WTC11 (cell line): ENCODE data around the gene SAG. TPM values are rescaled to one million over a fixed set of nuclear protein-coding genes. Genes with fewer than 3 reads are reported as not detected.

Experiments
- ATAC-seq: fragments of 200-7000 bp; cut with Tn5 transposase; 2 replicates; pipeline ENCODE4 v1.10.0; 2021; ENCODE audit warnings: mild to moderate bottlenecking, moderate library complexity
- CTCF ChIA-PET: fragments of 300-600 bp; sonication (Branson Sonifier 250); formaldehyde crosslinking; loops from one replicate; lab custom pipeline; 2021; ENCODE audit warnings: antibody characterized with exemption; lab: Charles Lee
- POLR2A ChIA-PET: fragments of 350-600 bp; sonication (Branson Sonifier 250); formaldehyde crosslinking; loops from one replicate; lab custom pipeline; 2021; ENCODE audit warnings: antibody characterized with exemption; lab: Charles Lee
- DNase-seq: peaks from one replicate; pipeline ENCODE4 v3.0.0; 2021; ENCODE audit warnings: low spot score
- H3K27ac Mint-ChIP-seq: 2 replicates; pipeline ENCODE4 v1.8.0; 2021; ENCODE audit warnings: mixed read lengths
- H3K27me3 Mint-ChIP-seq: 2 replicates; pipeline ENCODE4 v1.8.0; 2021; ENCODE audit warnings: low read depth, mild to moderate bottlenecking, moderate library complexity, mixed read lengths
- H3K36me3 Mint-ChIP-seq: 2 replicates; pipeline ENCODE4 v1.8.0; 2021; ENCODE audit warnings: mixed read lengths
- H3K4me1 Mint-ChIP-seq: 2 replicates; pipeline ENCODE4 v1.8.0; 2022; ENCODE audit warnings: mixed read lengths
- H3K4me3 Mint-ChIP-seq: 2 replicates; pipeline ENCODE4 v1.8.0; 2021; ENCODE audit warnings: mild to moderate bottlenecking, moderate library complexity, mixed read lengths
- H3K9me3 Mint-ChIP-seq: 2 replicates; pipeline ENCODE4 v1.8.0; 2021; ENCODE audit warnings: mixed read lengths
- ATF1 ChIP-seq: sonication (generic); formaldehyde crosslinking; IDR thresholded peaks from 2 replicates; pipeline ENCODE4 v1.8.1; 2023; ENCODE audit warnings: mild to moderate bottlenecking, moderate library complexity, missing genetic modification reagents
- ATF2 ChIP-seq: sonication (generic); formaldehyde crosslinking; IDR thresholded peaks from 2 replicates; pipeline ENCODE4 v1.8.1; 2022; ENCODE audit warnings: low read depth, missing genetic modification reagents, borderline replicate concordance
- CREB1 ChIP-seq: sonication (generic); formaldehyde crosslinking; IDR thresholded peaks from 2 replicates; pipeline ENCODE4 v1.8.0; 2023; ENCODE audit warnings: mild to moderate bottlenecking, missing genetic modification reagents
- E2F5 ChIP-seq: sonication (generic); formaldehyde crosslinking; IDR thresholded peaks from 2 replicates; pipeline ENCODE4 v1.8.1; 2022; ENCODE audit warnings: mild to moderate bottlenecking, moderate library complexity, missing genetic modification reagents
- HMGA2 ChIP-seq: fragments of 250-450 bp; sonication (Bioruptor Pico); IDR thresholded peaks from 2 replicates; pipeline ENCODE4 v1.4.0; 2021; ENCODE audit warnings: mild to moderate bottlenecking, moderate library complexity
- HMGXB4 ChIP-seq: sonication (generic); formaldehyde crosslinking; IDR thresholded peaks from 2 replicates; pipeline ENCODE4 v1.8.1; 2023; ENCODE audit warnings: mild to moderate bottlenecking, moderate library complexity, missing genetic modification reagents
- IRF2 ChIP-seq: sonication (generic); formaldehyde crosslinking; IDR thresholded peaks from 2 replicates; pipeline ENCODE4 v1.8.0; 2022; ENCODE audit warnings: low read depth, missing genetic modification reagents, borderline replicate concordance
- MYBL2 ChIP-seq: sonication (generic); formaldehyde crosslinking; IDR thresholded peaks from 2 replicates; pipeline ENCODE4 v1.8.1; 2023; ENCODE audit warnings: mild to moderate bottlenecking, moderate library complexity, missing genetic modification reagents
- NFE2L1 ChIP-seq: sonication (generic); formaldehyde crosslinking; IDR thresholded peaks from 2 replicates; pipeline ENCODE4 v1.8.1; 2023; ENCODE audit warnings: missing genetic modification reagents
- SP1 ChIP-seq: sonication (generic); formaldehyde crosslinking; conservative IDR thresholded peaks from 2 replicates; pipeline ENCODE4 v1.8.1; 2022; ENCODE audit warnings: missing genetic modification reagents
- STAT6 ChIP-seq: sonication (generic); formaldehyde crosslinking; conservative IDR thresholded peaks from 2 replicates; pipeline ENCODE4 v1.8.1; 2023; ENCODE audit warnings: mild to moderate bottlenecking, low read depth, missing genetic modification reagents, moderate library complexity
- ZNF263 ChIP-seq: sonication (generic); formaldehyde crosslinking; IDR thresholded peaks from 2 replicates; pipeline ENCODE4 v1.8.1; 2022; ENCODE audit warnings: low read depth, mild to moderate bottlenecking, moderate library complexity, missing genetic modification reagents
- ZNF396 ChIP-seq: fragments of 250-450 bp; sonication (Bioruptor Pico); IDR thresholded peaks from 2 replicates; pipeline ENCODE4 v1.8.0; 2021; ENCODE audit warnings: mild to moderate bottlenecking, moderate library complexity, borderline replicate concordance
- ZSCAN18 ChIP-seq: fragments of 250-450 bp; sonication (Bioruptor Pico); IDR thresholded peaks from 2 replicates; pipeline ENCODE4 v2.1.2; 2022; ENCODE audit warnings: mild to moderate bottlenecking, moderate library complexity
- total RNA-seq: library from RNA; stranded (reverse); gene quantifications from 3 replicates; pipeline ENCODE4 v1.2.3, GENCODE V29; 2021

Gene SAG
- total RNA-seq, 1 experiment from 2014 or later: not detected

- Mint-ChIP-seq H3K9me3 (no peaks in the 10 kb centered on the region), H3K4me3 (no peak overlapping the region), H3K4me1 (no peaks in the 10 kb centered on the region), H3K27ac (no peak overlapping the region), H3K27me3 (no peaks in the 10 kb centered on the region), H3K36me3 (peaks cover 90% of the 10 kb centered on the region)
- ATAC-seq (no peak), DNase-seq (no peak)
- CTCF ChIA-PET: no interaction called here
- POLR2A ChIA-PET: no interaction called here
- TF ChIP-seq ZSCAN18 (CRISPR knock-in tag): no peak
Measured at GRCh38 chr2:233270366-233270765, 37.2 kb upstream of the SAG start.

- peaks cover 91% of the 10 kb centered on the region for H3K36me3 Mint-ChIP-seq
- no peaks in the 10 kb centered on the region for H3K9me3 Mint-ChIP-seq
- no peaks in the 10 kb centered on the region for H3K27me3 Mint-ChIP-seq
- no peak overlapping the region for H3K4me3 Mint-ChIP-seq
- no peaks in the 10 kb centered on the region for H3K4me1 Mint-ChIP-seq
- TF ChIP-seq IRF2 (CRISPR knock-in tag): no peak
- TF ChIP-seq ZSCAN18 (CRISPR knock-in tag): no peak
- TF ChIP-seq ATF2: no peak
- TF ChIP-seq HMGA2 (CRISPR knock-in tag): no peak
- no peak for TF ChIP-seq ATF1 (CRISPR knock-in tag)
- no peak for TF ChIP-seq MYBL2
- no peak for TF ChIP-seq ZNF263 (CRISPR knock-in tag)
- no peak for TF ChIP-seq SP1 (CRISPR knock-in tag)
- TF ChIP-seq HMGXB4 (CRISPR knock-in tag): no peak
- TF ChIP-seq CREB1 (CRISPR knock-in tag): no peak
- no peak for TF ChIP-seq NFE2L1 (CRISPR knock-in tag)
- TF ChIP-seq ZNF396 (CRISPR knock-in tag): no peak
- TF ChIP-seq E2F5: no peak
- TF ChIP-seq STAT6 (CRISPR knock-in tag): no peak
- CTCF ChIA-PET: no interaction called here
- ATAC-seq (no peak), DNase-seq (no peak)
- no peak overlapping the region for H3K27ac Mint-ChIP-seq
- POLR2A ChIA-PET: no interaction called here
Measured at GRCh38 chr2:233270951-233271350, 36.7 kb upstream of the SAG start.
